ENCODE measurements around the gene HTATSF1. TPM values are rescaled to one million over a fixed set of nuclear protein-coding genes. Genes with fewer than 3 reads are reported as not detected.

HTATSF1 gene
- total RNA-seq, 1 donor: 37.5 TPM

Small RNAs within 50 kb of the gene (small RNA-seq; reads per million reads assigned to genes)
- not detected for gene MIR934

Other genes with a start within 250 kb of the HTATSF1 start
- gene MAP7D3, start 246.2 kb upstream of the HTATSF1 start, total RNA-seq (ENCODE audit: low replicate concordance): 18.6 and 23.1 TPM in 2 replicates
- gene ADGRG4, start 196.6 kb upstream of the HTATSF1 start, total RNA-seq (ENCODE audit: low replicate concordance): not detected in 2 replicates
- not detected in 2 replicates for gene BRS3, start 9.6 kb upstream of the HTATSF1 start, total RNA-seq (ENCODE audit: low replicate concordance)
- gene VGLL1, start 34.6 kb downstream of the HTATSF1 start, total RNA-seq (ENCODE audit: low replicate concordance): not detected in 2 replicates
- gene CD40LG, start 150.6 kb downstream of the HTATSF1 start, total RNA-seq (ENCODE audit: low replicate concordance): not detected in 2 replicates

Measured in fibroblast of the aortic adventitia (primary cell).